GM12892 (cell line): Measurements from ENCODE around the gene HCCS.
"Not testable (repeated sequence)": the region's sequence is repeated elsewhere in the genome, so short reads cannot be mapped to it uniquely, and the experiment has no call there.

Experiments
- POLR2AphosphoS5 ChIP-seq: IDR thresholded peaks from 2 replicates; pipeline ENCODE4 v1.6.1; 2011; ENCODE audit warnings: low read depth, low read length, control low read depth
- TAF1 ChIP-seq: IDR thresholded peaks from 2 replicates; pipeline ENCODE4 v1.6.1; 2011; ENCODE audit warnings: low read depth, mild to moderate bottlenecking, control low read depth, low read length, borderline replicate concordance

GRCh38 chrX:11123087-11123486 is 12.0 kb downstream of the HCCS start:
- TF ChIP-seq POLR2AphosphoS5, TAF1: not testable (repeated sequence)
